Left renal cortex interstitium (tissue), 4 donors: Measurements from ENCODE around the gene PIK3R1. TPM values are rescaled to one million over a fixed set of nuclear protein-coding genes. Genes with fewer than 3 reads are reported as not detected.

Experiments used
- DNase-seq, 4 donors: peaks; one replicate each; pipeline ENCODE4 v3.0.0-alpha.2; 2013; ENCODE audit warnings: low read depth in 4 of 4, low spot score in 2 of 4, missing footprints in 1 of 4
- polyA plus RNA-seq, 4 donors: library from polyadenylated mRNA; unstranded; fragments of 120-200 nt; gene quantifications; one replicate each; pipeline ENCODE4 v1.2.1, GENCODE V29; 2013; ENCODE audit not compliant: insufficient read length in 4 of 4

Gene PIK3R1
- polyA plus RNA-seq, 4 donors: 69.2 to 86.2 (median 77.9) TPM

DNA sequence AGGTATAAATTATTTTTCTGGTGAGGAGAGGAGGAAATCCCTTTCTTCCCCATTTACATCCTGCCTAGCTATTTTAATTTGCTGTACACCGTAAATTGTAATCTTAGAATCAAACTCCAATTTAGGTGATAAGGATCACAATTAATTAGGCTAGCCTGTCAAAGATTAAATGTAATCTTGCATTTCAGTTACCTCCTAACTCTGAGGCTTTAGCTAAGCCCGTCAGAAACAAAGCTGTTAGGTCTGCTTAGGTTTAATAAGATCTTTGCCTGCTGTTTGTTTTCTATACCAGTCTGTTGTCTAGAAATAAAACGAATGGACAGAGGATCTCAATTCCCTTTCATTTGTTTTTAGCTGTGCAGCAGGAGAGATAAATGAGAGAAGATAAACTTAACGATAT, 51.5 kb downstream of the PIK3R1 start:
- DNase-seq: no peak

DNA sequence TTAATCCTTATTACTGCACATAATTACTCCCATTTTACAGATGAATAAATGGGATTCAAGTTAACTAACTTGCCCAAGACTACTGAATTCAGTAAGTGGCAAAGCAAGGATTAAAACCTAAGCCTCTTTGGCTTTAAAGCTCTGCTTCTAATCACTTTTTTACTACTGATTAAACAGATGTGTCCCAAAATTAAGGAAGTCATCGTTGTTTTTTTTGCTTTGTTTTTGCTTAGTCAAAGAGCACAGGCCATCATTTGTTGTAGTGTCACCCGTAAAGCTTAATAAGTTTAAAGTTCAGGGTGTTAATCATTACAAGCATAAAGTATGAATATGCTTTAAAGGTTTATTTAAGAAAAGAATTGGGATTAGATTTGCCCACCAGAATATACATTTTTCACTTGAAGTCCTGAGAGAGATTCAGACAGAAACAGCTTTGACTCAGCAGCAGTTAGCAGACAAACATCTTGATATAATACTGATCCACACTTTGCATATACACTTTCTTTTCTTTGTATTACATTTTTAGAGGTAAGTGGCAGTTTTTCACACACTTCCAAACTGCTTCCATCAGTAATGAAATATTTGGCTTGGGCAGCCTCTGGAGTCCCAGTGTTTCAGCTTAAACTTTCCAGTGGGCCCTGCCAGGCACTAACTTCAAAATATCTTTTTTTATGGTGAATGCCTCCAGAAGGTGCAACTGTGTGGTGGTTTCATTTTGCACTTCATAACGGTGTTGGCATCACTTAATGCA, 52.7 kb downstream of the PIK3R1 start:
- DNase-seq: no peak

DNA sequence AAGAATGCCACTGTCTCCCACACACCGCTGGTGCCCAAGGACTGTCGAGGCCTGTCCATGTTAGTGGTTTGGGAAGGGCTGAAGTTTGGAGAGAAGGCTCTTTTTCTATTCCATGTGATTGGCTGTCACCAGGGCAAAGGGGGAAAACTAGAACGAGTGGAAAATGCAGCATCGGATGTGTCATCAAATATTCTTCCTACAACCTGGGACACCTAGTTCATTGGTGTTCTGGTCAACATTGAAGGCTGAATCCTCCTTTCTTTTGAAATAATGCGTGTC, 53.2 kb downstream of the PIK3R1 start:
- DNase-seq: no peak

DNA sequence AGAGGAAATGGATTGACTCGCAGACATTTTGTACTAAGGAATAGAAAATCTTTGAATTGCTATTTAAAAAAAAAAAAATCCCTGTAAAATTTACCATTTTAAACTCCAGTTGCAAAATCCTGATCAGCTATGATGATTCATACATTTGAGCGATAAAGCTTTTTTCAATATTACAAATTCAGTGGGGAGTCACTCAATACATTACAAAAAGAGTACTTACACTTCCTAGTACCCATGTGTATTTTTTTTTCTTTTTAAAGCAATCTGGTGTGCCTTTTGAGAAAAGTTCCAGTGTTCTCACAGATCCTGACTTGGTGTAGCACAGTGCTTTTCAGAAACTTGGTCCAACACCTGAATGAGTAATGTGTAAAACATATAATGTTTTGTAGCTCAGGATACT, 54.3 kb downstream of the PIK3R1 start:
- no peak for DNase-seq

DNA sequence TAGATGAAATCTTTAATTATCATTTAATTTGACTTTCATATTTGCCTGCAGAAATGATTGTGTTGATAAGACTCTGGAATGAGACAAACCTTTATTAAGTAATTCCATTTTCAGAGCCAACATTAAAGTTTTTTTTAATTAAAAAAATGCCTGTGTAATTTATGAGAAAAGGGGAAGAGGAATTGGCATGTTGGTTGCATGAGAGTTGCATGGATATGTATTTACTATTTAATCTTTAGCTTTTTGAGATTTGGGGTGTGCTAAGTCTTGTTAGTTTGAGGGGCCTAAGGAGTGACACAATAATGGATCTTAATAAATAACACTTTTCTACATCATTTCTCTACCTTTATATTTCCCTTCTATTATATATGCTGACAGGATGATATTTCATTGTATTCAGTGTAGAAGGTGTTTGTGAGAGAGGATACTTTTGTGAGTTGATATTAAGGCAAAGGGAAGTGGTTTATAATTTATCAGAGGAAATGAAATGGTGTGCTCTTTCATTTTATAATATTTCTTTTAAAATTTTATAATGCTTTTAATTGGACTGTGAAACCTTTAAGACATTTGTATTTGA, 54.9 kb downstream of the PIK3R1 start:
- no peak for DNase-seq

DNA sequence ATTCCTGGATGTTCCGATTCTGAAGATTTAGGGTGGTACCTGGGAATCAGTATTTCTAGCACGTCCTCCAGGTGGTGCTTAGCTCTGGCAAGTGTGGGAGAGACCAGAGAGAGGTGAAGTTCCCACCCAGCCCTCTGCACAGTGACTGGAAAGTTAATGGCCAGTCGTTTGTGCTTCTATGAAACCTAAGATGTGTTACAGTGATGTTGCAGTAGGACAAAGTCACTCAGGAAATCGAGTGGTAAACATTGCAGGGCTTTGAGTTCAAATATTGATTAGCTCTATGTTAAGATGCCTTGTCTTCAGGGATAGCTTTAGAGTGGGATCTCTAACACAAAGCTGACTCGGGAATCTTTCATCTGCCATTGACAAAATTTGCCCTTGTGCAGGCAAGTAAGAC, 55.6 kb downstream of the PIK3R1 start:
- no peak for DNase-seq

DNA sequence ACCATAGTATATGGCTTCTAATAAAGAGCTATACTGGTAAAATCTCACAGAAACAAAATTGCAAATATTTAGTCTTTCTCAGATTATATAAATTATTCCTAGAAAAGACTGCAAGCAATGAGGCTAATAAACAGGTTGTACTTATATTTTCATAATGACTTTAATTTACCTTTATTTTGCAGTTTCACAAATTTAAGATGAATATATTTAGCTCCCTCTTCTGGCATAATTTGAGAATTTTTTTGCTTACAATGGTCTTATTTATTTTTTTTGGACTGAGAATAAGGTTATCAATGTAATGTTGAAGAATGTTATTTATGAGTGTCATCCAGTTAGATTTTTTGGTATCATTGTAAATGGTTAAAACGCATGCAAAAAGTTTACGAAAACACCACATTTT, 56.7 kb downstream of the PIK3R1 start:
- no peak for DNase-seq

DNA sequence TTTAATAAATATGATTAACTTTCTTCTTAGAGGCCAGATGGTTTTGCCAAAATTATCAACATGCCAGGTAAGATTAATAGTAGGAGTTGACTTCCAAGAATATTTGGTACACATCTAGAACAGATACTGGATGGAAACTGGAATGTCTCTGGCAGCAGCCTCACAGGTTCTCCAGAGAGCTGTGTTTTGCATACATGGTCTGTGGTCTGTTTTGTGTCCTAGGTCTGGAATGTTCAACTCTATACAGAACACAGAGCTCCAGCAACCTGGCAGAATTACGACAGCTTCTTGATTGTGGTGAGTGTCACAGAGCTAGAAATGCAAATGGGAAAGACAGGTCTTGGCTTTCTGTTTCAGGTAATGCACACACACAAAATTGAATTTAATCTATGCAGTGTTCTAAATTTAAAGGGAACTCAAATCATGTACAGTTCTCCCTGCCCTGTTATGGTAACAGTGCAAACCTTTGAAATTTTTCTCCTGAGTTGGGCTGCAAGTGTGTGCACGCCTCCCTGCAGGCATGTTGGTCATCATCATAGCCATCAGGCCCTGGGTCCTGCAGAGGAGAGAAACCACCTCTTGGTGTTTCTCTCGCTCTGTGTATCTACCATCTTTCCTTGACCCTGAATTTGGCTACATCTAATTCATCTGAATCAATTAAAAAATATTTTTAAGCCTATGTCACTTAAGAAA, 58.3 kb downstream of the PIK3R1 start:
- no peak for DNase-seq

DNA sequence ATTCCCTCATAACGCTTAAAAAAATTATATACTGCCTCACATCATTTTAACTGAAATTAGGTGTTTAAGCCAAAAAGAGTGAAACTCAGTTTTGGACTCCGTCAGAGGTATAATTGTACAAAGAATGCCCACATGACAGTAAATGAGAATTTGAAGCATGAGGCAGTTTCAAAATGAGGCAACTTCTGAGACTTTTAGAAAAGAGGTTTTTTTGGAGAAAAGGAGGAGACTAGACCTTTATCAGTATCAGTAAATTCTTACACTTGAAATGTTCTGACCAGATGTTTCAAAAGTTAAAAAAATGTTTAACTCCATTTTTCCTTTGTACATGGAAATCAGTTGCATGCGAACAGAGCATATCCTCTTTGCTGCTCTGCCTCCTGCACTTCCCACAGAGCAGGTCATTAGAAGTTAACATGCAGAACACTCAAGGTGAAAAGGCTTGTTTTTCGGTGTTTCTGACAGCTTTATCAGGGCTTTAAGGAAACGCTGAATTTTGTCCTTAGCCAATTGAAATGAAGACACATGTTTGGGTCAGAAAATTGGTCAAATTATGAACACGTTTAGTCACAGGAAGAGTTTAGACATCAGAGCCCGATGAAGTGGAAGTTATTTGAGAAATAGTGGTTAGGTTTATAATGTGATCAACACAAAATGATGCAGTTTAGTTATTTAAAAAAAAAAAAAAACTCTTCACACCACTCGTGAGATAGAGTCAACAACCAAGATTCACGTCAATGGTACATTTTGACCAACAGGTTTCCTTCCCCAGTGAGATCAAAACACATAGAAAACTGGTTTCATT, 59.5 kb downstream of the PIK3R1 start:
- DNase-seq: no peak

DNA sequence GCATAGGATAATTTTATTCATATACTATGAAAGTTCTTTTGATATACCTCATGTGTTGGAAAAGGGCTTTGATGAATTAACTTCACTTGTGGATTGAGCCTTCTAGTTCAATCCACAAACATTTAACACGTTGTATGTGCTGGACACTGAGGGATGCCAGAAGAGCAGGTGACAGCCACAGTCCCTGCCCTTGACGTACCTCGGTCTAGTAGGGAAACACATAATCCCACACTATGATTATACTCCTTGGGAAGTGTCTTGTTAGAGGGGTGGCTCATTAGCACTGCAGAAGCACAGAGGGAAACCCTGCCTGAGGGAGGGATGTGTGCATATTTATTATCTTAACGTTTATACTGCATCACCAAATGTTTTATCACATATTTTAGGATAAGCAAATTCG, 61.2 kb downstream of the PIK3R1 start:
- no peak for DNase-seq

DNA sequence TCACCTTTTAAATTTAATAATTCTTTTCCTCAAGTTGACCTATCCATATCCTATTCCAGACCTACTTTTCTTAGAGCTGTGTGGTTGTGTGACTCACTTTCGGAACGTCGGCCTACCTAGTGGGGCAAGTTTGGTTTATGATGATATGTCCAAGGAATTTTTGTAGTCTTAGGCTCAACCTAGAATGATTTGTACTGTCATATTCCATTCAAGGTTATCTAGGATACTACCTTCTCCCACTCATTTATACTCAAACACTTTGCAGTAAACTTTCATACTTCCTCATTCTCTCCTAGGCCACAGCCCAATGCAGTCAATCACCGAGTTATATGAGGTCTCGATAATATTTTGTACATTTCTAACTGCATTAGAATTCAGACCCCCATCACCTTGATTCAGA, 61.9 kb downstream of the PIK3R1 start:
- no peak for DNase-seq

DNA sequence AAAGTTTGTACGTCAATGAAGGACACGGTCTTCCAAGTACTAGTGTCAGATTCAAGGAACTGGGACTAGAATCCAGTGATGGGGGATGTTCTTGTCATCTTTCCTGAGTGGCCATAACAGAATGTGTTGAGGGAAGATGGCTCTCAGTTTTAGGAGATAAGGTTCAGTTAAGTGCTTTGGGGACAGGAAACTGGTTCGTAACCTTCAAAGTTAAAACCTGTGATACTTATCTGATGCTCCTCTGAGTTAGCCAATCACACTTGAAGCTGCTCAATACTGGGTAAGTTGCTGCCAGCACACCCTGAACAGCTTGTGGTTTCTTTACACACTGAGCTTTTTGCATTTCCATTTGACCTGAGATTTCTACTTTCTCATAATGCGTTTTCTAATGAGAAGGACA, 64.4 kb downstream of the PIK3R1 start:
- DNase-seq: no peak

DNA sequence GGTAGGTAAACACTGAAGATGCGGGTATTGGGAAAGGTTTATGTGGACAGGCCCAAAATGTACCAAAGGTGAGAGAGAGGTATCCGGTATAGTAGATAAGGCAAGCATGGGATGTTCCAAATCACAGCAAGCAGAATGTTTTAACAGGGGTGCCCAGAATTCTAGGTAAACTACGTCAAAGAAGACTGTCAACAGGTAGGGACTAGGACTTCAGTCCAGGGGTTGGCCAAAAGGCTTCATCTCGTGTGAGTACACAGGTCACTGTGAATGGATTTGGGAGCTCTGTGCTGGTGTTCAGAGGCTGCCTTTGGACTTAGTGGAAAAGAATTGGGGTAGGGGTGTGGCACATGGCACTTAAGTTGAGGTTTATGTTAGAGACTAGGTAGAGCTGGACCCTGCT, 66.4 kb downstream of the PIK3R1 start:
- DNase-seq: no peak

DNA sequence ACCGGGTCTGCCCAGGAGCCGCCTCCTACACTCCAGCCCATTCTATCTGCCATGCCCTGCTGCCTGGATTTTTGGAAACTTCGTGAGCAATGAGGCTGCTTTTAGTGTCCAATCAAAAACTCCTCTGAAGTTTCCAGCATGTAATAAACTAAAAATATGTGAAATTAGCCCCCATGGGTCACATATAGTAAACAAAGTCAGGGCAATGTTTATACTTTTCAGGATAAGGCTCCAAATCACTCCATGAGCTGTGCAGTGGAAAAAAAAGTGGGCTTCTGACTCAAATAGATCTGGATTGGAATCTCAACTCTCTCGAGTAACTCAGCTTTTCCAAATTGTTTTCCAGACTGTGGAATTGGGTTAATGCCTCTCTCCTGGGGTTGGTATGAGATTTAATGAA, 68.2 kb downstream of the PIK3R1 start:
- DNase-seq: no peak

DNA sequence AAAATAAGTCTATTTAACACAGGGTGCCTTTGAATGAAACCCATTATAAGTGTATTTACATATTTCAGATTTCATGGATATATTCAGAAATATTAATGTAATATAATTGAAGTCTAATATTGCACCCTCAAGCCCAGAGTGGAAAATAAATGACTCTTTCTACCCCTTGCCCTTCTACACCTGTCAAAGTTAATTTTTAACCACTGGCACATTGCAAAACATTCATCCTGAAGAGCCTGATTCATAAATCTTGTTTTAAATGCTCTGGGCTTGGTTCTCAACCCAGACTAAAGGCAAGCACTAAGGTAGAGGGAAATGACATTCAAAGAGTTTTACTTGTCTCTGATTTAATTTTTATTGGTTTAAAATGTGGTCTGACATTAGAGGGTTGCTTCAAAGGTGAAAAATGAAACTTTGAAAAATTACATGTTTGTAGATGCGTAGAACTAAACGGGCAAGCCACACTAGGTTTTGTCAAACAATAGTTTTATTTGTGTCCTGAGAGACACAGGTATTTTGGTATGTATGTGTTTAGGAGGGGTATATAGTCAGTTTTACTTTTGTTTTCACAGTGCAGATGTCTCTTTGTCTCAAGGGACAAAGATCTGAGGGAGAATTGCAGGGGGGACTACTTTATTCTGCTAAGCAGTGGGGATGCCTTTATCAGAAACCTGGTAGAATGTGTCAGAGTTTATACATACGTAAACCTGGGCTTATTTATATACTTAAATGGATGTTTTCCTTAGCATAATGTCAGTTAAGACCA, 69.7 kb downstream of the PIK3R1 start:
- no peak for DNase-seq

DNA sequence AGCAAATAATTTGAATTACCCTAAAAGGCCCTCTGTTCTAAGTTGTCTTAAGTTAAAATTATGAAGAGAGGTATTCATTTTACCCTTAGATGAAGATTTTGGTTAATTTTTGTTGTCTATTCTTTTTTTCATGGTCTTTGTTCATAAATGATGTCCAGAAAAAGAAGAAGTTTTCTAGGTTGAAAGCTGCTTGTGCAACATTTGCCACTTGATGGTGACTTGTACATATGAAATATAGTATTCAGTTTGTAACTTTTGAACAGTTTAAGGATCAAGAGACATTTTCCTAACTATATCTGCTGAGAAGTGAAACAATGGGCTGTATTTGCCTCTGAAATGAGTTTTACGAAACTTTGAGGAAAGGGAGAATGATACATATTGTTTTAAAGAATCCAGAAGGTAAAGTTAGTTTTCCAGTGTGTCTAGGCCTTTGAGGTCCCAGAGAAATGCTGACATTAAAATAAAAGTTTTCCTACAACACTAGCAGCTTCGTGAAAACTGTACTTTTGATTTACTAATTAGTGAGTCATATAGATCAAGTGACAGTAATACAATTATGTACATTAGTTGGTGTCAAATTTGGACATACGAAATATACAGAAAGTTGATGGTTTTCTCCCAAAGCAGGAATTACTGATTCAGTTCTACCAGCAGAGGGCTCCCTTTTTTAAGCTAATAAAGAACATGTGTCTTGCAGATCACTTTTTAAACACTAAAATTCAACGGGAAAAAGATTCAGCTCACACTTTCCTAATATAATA, 70.5 kb downstream of the PIK3R1 start:
- DNase-seq: peak in 1 of 4 donors; percentile 64

DNA sequence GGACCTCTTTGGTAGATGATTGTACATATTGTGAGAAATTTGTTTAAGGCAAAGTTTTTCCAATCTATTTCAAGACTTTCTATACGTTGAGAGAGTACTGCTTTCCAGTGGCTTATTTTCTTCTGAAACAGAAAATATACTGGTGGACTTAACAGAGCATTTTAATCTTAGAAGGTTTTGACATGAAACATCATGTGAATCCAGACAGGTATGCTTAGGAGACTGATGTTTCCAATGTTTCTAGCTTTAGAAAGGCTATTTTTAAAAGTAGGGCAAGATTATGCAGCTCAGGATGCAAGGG, 71.0 kb downstream of the PIK3R1 start:
- DNase-seq: no peak

DNA sequence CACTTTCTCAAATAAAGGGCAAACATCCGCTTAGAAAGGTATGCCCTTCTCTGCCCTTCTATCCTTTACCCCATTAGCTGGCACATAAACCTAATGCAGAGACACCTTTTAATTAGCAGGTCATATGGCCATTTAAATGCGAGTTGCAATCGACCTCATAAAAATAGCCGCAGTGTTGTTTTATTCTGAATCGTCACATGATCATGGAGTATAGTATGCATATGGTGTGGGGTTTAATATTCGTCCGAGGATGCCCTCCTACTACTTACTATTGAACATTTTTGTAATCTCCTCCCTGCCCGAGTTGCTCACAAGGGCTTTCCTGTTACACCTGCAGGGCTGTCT, 72.0 kb downstream of the PIK3R1 start:
- no peak for DNase-seq

DNA sequence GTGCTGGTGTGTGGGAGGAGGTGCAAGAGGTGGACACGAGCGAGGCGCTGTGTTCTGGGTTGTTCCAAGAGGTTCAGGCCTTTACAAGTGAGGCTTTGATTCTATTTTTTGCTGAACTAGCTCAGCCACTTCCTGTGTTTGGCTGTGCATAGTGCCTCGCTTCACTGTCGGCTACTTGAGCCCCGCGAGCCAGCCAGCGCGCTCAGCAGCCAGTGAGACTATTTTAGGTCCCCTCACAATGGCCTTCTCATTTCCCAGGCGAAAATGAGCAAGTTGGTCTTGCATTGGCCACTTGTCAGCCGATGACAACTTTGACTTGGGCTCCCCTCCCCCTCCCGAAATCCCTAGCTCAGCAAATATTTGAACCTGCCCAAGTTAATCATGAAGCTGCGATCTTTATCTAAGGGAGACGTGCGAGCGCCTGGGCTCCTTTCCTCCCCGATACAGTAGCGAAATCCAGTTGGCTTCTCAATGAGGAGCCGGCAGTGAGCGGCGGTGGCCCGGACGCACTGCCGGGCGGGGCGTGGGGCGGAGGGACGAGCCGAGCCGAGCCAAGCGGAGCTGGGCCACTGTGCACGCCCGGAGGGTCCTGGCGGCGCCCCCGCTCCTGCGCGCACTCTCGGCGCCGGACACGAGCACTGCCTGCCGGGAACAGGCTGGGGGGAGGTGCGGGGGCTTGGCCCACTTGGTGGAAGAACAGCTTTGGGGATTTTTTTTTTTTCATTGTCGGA, 72.6 kb downstream of the PIK3R1 start:
- peak in 2 of 4 donors; percentile 76 to 81 for DNase-seq

DNA sequence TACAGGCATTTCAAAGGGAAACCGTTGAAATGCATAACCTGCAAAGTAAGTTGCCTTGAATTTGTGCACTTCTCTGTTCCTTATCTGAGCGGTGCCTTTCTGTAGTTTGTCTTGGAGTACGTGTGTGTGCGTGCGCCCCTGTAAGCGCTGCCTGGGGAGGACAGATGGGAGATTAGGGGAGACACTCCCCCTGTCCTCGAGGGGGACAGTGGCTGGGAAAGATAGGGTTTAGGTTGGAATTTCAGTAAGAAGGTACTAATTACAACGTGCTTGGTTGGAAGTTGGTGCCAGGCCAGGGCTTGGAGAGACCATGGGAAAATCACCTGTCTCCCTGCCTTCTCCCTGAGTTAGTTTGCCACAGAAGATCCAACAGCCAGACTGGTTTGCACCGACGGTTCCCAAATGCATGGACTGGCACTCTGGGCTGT, 73.2 kb downstream of the PIK3R1 start:
- DNase-seq: no peak
